Mesenchymal stem cell (in vitro differentiated cells and primary cell): Measurements from ENCODE around the gene PRRX2.

Experiments used
- DNase-seq: peaks from one replicate; pipeline ENCODE4 v3.0.0-alpha.2; 2013
- H2AFZ ChIP-seq: one replicate; pipeline ENCODE4 v1.6.1; 2013; ENCODE audit warnings: low read depth, mild to moderate bottlenecking, control low read depth, inconsistent platforms, low read length, moderate library complexity
- H2AK5ac ChIP-seq: 2 replicates; pipeline ENCODE4 v1.6.1; 2013; ENCODE audit warnings: low read length, moderate library complexity, mild to moderate bottlenecking, inconsistent platforms; ENCODE audit not compliant: severe bottlenecking
- H2BK120ac ChIP-seq: one replicate; pipeline ENCODE4 v1.6.1; 2013; ENCODE audit warnings: low read depth, mild to moderate bottlenecking, inconsistent platforms, low read length, moderate library complexity
- H2BK12ac ChIP-seq, 2 experiments: one replicate each; pipeline ENCODE4 v1.6.1; 2013; ENCODE audit warnings: inconsistent platforms in 2 of 2, low read length in 2 of 2, mild to moderate bottlenecking in 2 of 2, moderate library complexity in 2 of 2, control low read depth in 1 of 2
- H2BK15ac ChIP-seq: one replicate; pipeline ENCODE4 v1.6.1; 2013; ENCODE audit warnings: mild to moderate bottlenecking, low read depth, inconsistent platforms; ENCODE audit not compliant: poor library complexity, severe bottlenecking
- H2BK5ac ChIP-seq: 2 replicates; pipeline ENCODE4 v1.6.1; 2013; ENCODE audit warnings: low read depth, mild to moderate bottlenecking, low read length, control low read depth, inconsistent platforms; ENCODE audit not compliant: poor library complexity, severe bottlenecking
- H3K14ac ChIP-seq, 2 experiments: one replicate each; pipeline ENCODE4 v1.6.1; 2013; ENCODE audit warnings: inconsistent platforms in 2 of 2, low read length in 2 of 2, control low read depth in 1 of 2, mild to moderate bottlenecking in 1 of 2, moderate library complexity in 1 of 2
- H3K18ac ChIP-seq, 2 experiments: one replicate each; pipeline ENCODE4 v1.6.1; 2013; ENCODE audit warnings: inconsistent platforms in 2 of 2, low read length in 2 of 2, control low read depth in 1 of 2, low read depth in 1 of 2, mild to moderate bottlenecking in 1 of 2
- H3K23ac ChIP-seq, 2 experiments: one replicate each; pipeline ENCODE4 v1.6.1; 2013; ENCODE audit warnings: inconsistent platforms in 2 of 2, low read length in 2 of 2, mild to moderate bottlenecking in 2 of 2, moderate library complexity in 2 of 2, control low read depth in 1 of 2
- H3K27ac ChIP-seq: 2 replicates; pipeline ENCODE4 v1.5.1; 2013; ENCODE audit warnings: mild to moderate bottlenecking, moderate library complexity, low read length, control low read depth, inconsistent platforms; ENCODE audit not compliant: poor library complexity, severe bottlenecking
- H3K27me3 ChIP-seq, 2 experiments: 2 replicates each; pipeline versions ENCODE4 v1.6.1 to v1.7.0; 2013; ENCODE audit warnings: low read length in 2 of 2, mild to moderate bottlenecking in 2 of 2, moderate library complexity in 2 of 2, control low read depth in 1 of 2, inconsistent platforms in 1 of 2; ENCODE audit not compliant: control insufficient read depth in 1 of 2, insufficient read depth in 1 of 2
- H3K36me3 ChIP-seq, 2 experiments: 2 replicates each; pipeline versions ENCODE4 v1.6.1 to v1.7.0; 2013; ENCODE audit warnings: low read length in 2 of 2, control low read depth in 1 of 2, inconsistent platforms in 1 of 2, low read depth in 1 of 2, mild to moderate bottlenecking in 1 of 2; ENCODE audit not compliant: insufficient read depth in 2 of 2, control insufficient read depth in 1 of 2
- H3K4ac ChIP-seq, 2 experiments: one replicate each; pipeline ENCODE4 v1.6.1; 2013; ENCODE audit warnings: inconsistent platforms in 2 of 2, low read length in 2 of 2, mild to moderate bottlenecking in 2 of 2, moderate library complexity in 2 of 2, control low read depth in 1 of 2, low read depth in 1 of 2
- H3K4me1 ChIP-seq: 2 replicates; pipeline ENCODE4 v1.6.1; 2013; ENCODE audit warnings: low read depth, low read length, control low read depth; ENCODE audit not compliant: control insufficient read depth, insufficient read depth
- H3K4me2 ChIP-seq: 2 replicates; pipeline ENCODE4 v1.6.1; 2013; ENCODE audit warnings: low read length, mild to moderate bottlenecking, inconsistent platforms; ENCODE audit not compliant: poor library complexity, severe bottlenecking
- H3K4me3 ChIP-seq, 2 experiments: 2 replicates each; pipeline versions ENCODE4 v1.5.1 to v1.7.0; 2013; ENCODE audit warnings: low read length in 2 of 2, mild to moderate bottlenecking in 2 of 2, control low read depth in 1 of 2, low read depth in 1 of 2; ENCODE audit not compliant: insufficient read depth in 1 of 2
- H3K79me1 ChIP-seq: replicated peaks from 2 replicates; pipeline ENCODE4 v1.6.1; 2013; ENCODE audit warnings: mild to moderate bottlenecking, control low read depth, low read length, inconsistent platforms; ENCODE audit not compliant: poor library complexity, severe bottlenecking
- H3K9ac ChIP-seq: 2 replicates; pipeline ENCODE4 v1.7.0; 2013; ENCODE audit warnings: mild to moderate bottlenecking, low read length, moderate library complexity
- H3K9me3 ChIP-seq: 2 replicates; pipeline ENCODE4 v1.7.0; 2013; ENCODE audit warnings: mild to moderate bottlenecking, low read length; ENCODE audit not compliant: control insufficient read depth
- H4K8ac ChIP-seq: one replicate; pipeline ENCODE4 v1.6.1; 2013; ENCODE audit warnings: inconsistent platforms, mild to moderate bottlenecking, low read length, moderate library complexity
- H4K91ac ChIP-seq: one replicate; pipeline ENCODE4 v1.6.1; 2013; ENCODE audit warnings: mild to moderate bottlenecking, low read length, inconsistent platforms
- WGBS: methylation state at CpG from one replicate; pipeline ENCODE4 v1.1.7; 2013; ENCODE audit warnings: mixed read lengths; 5-methylcytosine and 5-hydroxymethylcytosine counted together

Gene PRRX2

DNA sequence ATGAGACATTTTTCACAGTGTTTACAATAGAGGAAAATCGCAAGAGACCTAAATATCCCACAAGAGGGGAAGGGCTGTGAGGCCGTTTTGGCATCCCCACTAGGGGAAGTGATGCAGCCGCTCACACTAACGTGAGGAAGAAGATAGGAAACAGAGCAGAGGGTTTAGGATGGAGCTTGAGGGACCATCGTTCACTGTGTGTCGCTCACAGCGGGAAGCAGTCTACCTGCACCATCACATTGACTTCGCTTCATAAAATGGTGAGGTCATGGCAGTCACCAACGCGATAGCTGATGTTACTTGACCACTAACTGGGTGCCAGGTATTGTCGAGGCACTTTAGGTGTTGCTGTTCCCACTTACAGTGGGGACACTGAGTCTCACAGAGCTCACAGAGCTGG, 35.6 kb downstream of the PRRX2 start:
- WGBS = 90% methylated on average over 11 of the region's 11 CpGs
- DNase-seq = no peak

DNA sequence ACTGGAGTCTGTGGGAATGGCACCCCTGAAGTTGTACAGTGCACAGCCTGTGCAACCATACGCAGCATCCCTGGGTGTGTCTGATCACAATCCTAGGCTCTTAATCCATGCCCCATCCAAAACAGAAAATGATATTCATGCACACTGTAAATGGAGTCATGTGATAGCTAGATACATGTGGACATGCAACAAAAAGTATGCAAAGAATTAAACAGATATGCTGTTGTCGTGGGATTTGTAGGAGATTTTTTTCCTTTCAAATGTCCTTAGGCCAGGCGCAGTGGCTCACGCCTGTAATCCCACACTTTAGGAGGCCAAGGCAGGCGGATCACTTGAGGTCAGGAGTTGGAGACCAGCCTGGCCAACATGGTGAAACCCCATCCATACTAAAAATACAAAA, 36.1 kb downstream of the PRRX2 start:
- Histone ChIP-seq H2AK5ac (no peak overlapping the region), H3K79me1 (no peaks in the 10 kb centered on the region), H3K27ac (no peak overlapping the region), H3K27me3 (peaks cover 0 to 64% of the 10 kb centered on the region in 2 experiments), H3K9me3 (no peaks in the 10 kb centered on the region), H3K4me3 (no peak overlapping the region), H3K4ac (no peak overlapping the region), H3K23ac (no peak overlapping the region), H4K8ac (no peak overlapping the region), H2BK120ac (no peak overlapping the region), H3K4me1 (peaks cover 16% of the 10 kb centered on the region), H2BK5ac (no peak overlapping the region), H3K14ac (no peak overlapping the region), H2BK15ac (no peak overlapping the region), H3K36me3 (peaks cover 0 to 9% of the 10 kb centered on the region in 2 experiments), H2AFZ (no peak overlapping the region), H4K91ac (no peak overlapping the region), H3K9ac (no peak overlapping the region), H3K18ac (no peak overlapping the region), H3K4me2 (no peak overlapping the region), H2BK12ac (peak overlapping the region in 1 of 2 experiments; percentile 15)
- DNase-seq = no peak
- 90% methylated on average over 4 of the region's 5 CpGs for WGBS

More for the DNA sequence above, 35.6 kb downstream of the PRRX2 start:
- peak overlapping the region in 1 of 2 experiments; percentile 63 for H3K18ac ChIP-seq
- no peak overlapping the region for H4K8ac ChIP-seq
- H3K4ac ChIP-seq = no peak overlapping the region
- no peak overlapping the region for H3K4me2 ChIP-seq
- H2BK15ac ChIP-seq = no peak overlapping the region
- no peak overlapping the region for H3K23ac ChIP-seq
- no peak overlapping the region for H3K4me3 ChIP-seq
- H3K27ac ChIP-seq = no peak overlapping the region
- H3K9me3 ChIP-seq = no peaks in the 10 kb centered on the region
- no peak overlapping the region for H3K9ac ChIP-seq
- no peak overlapping the region for H2BK5ac ChIP-seq
- peaks cover 0 to 69% of the 10 kb centered on the region in 2 experiments for H3K27me3 ChIP-seq
- H3K79me1 ChIP-seq = no peaks in the 10 kb centered on the region
- no peak overlapping the region for H2AK5ac ChIP-seq
- peak overlapping the region in 1 of 2 experiments; percentile 51 for H2BK12ac ChIP-seq
- peaks cover 16% of the 10 kb centered on the region for H3K4me1 ChIP-seq
- no peak overlapping the region for H2BK120ac ChIP-seq
- no peak overlapping the region for H3K14ac ChIP-seq
- no peak overlapping the region for H4K91ac ChIP-seq
- peaks cover 0 to 9% of the 10 kb centered on the region in 2 experiments for H3K36me3 ChIP-seq
- H2AFZ ChIP-seq = no peak overlapping the region

DNA sequence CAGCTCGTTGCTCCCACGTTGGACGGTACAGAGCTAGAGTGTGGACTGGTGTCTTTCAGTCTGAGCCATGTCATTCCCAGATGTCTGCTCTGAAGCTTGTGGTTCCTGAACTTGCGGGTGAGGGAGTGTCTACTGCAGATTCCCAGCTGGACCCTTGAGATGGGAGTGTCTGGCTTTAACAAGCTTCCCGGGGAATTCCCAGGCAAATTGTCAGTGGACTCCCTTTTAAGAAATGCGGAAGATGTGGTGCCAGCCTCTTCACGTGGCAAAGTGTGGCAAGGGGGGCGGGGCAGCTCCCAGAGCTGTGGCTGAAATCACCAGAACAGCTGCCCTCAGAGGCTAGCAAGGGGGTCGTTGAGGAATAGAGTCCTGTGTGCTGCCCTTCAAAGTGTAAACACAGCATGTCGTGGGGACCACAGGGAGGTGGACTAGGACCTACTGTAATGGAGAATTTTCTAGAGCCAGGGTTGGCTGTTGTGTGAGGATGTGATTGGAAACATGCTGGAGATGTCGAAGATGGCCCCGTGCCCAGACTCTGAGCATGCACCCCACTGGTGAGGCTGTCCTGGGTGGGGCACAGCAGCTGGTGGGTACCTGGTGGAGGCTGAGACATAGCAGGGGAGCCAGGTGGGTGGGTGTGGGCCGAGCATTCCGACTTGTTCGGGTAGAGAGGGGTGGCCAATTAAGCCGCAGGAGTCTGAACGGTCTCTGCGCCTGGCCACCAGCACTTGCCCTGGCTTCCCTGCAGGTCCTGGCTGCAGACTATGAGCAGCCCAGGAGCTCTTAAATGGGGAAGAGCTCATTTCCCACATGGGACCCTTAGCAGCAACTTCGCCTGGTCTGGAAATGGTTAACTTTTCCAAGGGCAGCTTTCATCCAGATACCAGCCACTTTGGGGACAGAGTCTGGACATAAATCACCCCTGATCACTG, 37.4 kb downstream of the PRRX2 start:
- Histone ChIP-seq H3K79me1 (no peaks in the 10 kb centered on the region), H4K91ac (no peak overlapping the region), H2BK5ac (no peak overlapping the region), H3K14ac (peak overlapping the region in 1 of 2 experiments; percentile 51), H3K27me3 (peaks cover 0 to 54% of the 10 kb centered on the region in 2 experiments), H4K8ac (no peak overlapping the region), H3K27ac (no peak overlapping the region), H3K23ac (no peak overlapping the region), H2AFZ (no peak overlapping the region), H3K4me1 (peaks cover 5% of the 10 kb centered on the region), H2BK12ac (peak overlapping the region in 1 of 2 experiments; percentile 40), H2BK120ac (no peak overlapping the region), H3K4ac (peak overlapping the region in 1 of 2 experiments; percentile 18), H3K9me3 (no peaks in the 10 kb centered on the region), H3K4me3 (peak overlapping the region in 1 of 2 experiments; percentile 62), H2BK15ac (no peak overlapping the region), H3K36me3 (peaks cover 0 to 9% of the 10 kb centered on the region in 2 experiments), H2AK5ac (no peak overlapping the region), H3K9ac (peak overlapping the region; percentile 88), H3K4me2 (no peak overlapping the region), H3K18ac (peak overlapping the region in 1 of 2 experiments; percentile 50)
- peak; percentile 91 for DNase-seq
- 61% methylated on average over 19 of the region's 19 CpGs for WGBS

DNA sequence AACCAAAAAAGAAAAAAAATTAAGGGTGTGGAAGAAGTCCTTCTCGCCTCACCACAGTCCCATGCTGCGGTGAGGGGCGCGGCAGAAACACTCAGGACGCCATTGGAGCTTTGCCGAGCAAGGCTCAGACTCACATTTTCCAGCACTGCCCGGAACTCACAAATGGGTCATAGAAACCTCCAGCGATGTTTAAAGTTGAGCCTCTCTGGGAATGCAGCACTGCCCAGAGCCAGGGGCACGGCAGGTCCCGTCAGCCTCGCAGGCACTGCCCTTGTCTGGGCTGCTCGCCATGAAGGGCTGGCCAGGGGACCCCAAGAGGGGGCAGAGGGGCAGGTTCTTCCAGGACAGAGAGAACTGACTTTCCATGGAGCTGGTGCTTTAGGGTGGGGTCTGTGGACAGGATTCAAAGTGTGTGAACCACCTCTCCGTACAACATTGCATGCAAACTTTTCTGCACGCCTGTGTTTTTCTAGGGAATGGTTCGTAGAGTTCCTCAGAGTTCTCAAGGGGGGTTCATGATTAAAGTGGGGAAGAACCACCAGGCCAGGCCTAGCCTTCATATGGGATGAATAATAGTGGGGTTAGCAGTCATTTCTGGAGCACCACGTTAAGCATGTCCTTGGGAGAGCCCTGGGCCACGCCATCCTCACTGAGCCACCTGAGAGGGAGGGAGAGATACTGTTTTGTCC, 38.4 kb downstream of the PRRX2 start:
- Histone ChIP-seq H2AFZ (no peak overlapping the region), H3K4me3 (peak overlapping the region in 1 of 2 experiments; percentile 62), H3K4me2 (no peak overlapping the region), H4K8ac (no peak overlapping the region), H3K36me3 (peaks cover 0 to 9% of the 10 kb centered on the region in 2 experiments), H3K4me1 (peaks cover 5% of the 10 kb centered on the region), H2BK120ac (no peak overlapping the region), H3K79me1 (no peaks in the 10 kb centered on the region), H2BK15ac (peak overlapping the region; percentile 34), H3K27ac (no peak overlapping the region), H3K4ac (no peak overlapping the region), H2BK12ac (no peak overlapping the region), H2BK5ac (no peak overlapping the region), H4K91ac (no peak overlapping the region), H3K27me3 (peaks cover 0 to 44% of the 10 kb centered on the region in 2 experiments), H3K9me3 (no peaks in the 10 kb centered on the region), H3K14ac (no peak overlapping the region), H3K9ac (peak overlapping the region; percentile 88), H2AK5ac (no peak overlapping the region), H3K18ac (no peak overlapping the region), H3K23ac (no peak overlapping the region)
- 91% methylated on average over 17 of the region's 17 CpGs for WGBS
- DNase-seq = no peak
